Upper lobe of left lung (tissue), 6 donors: ENCODE data around the gene NRDE2. TPM values are rescaled to one million over a fixed set of nuclear protein-coding genes. Genes with fewer than 3 reads are reported as not detected.

Experiments used
- ATAC-seq, 2 donors: fragments of 200-7000 bp; cut with Tn5 transposase; one replicate each; pipeline ENCODE4 v1.9.1; 2022; ENCODE audit warnings: mild to moderate bottlenecking in 2 of 2, moderate library complexity in 2 of 2; ENCODE audit not compliant: low FRiP score in 2 of 2
- DNase-seq, 2 donors: peaks; one replicate each; pipeline ENCODE4 v3.0.0-alpha.2; 2019 to 2020
- H3K27ac ChIP-seq, 4 donors: fragments of 200-600 bp; sonication (generic); one replicate each; pipeline ENCODE4 v1.5.1; 2016 to 2019
- H3K27me3 ChIP-seq, 4 donors: fragments of 200-600 bp; sonication (generic); one replicate each; pipeline ENCODE4 v1.5.1; 2017 to 2019
- H3K36me3 ChIP-seq, 4 donors: fragments of 200-600 bp; sonication (generic); one replicate each; pipeline ENCODE4 v1.5.1; 2016 to 2019
- H3K4me1 ChIP-seq, 4 donors: fragments of 200-600 bp; sonication (generic); one replicate each; pipeline ENCODE4 v1.5.1; 2018 to 2019
- H3K4me3 ChIP-seq, 4 donors: fragments of 200-600 bp; sonication (generic); one replicate each; pipeline ENCODE4 v1.5.1; 2017 to 2019; ENCODE audit warnings: mild to moderate bottlenecking in 2 of 4, moderate library complexity in 1 of 4
- H3K9me3 ChIP-seq, 4 donors: fragments of 200-600 bp; sonication (generic); one replicate each; pipeline ENCODE4 v1.5.1; 2018 to 2019
- EP300 ChIP-seq, 4 donors: sonication (generic); formaldehyde crosslinking; IDR thresholded peaks; one replicate each; pipeline ENCODE4 v1.5.1; 2017; ENCODE audit warnings: antibody characterized with exemption in 4 of 4, control low read depth in 2 of 4
- POLR2A ChIP-seq, 4 donors: fragments of 450-650 bp; IDR thresholded peaks; one replicate each; pipeline ENCODE4 v1.5.1; 2016 to 2017; ENCODE audit warnings: antibody characterized with exemption in 4 of 4, mild to moderate bottlenecking in 2 of 4
- POLR2AphosphoS5 ChIP-seq, 2 donors: sonication (generic); formaldehyde crosslinking; IDR thresholded peaks; one replicate each; pipeline ENCODE4 v1.5.1; 2017; ENCODE audit warnings: antibody characterized with exemption in 2 of 2
- WGBS, 2 donors: methylation state at CpG; one replicate each; pipeline ENCODE4 v1.1.5; 2017 to 2018; 5-methylcytosine and 5-hydroxymethylcytosine counted together
- total RNA-seq, 6 donors: library from RNA; depleted of rRNA in 4 of 6; stranded (reverse); fragments of >200 nt in 4 of 6; gene quantifications; one replicate each; pipeline versions ENCODE4 v1.1.0 to v1.2.1, GENCODE V29; 2016 to 2021
- TF ChIP-seq, protein P1 (sequence below), 6 experiments: fragments of 450-650 bp in 4 of 6; fragments of 200-600 bp in 2 of 6; sonication (generic) in 2 of 6; IDR thresholded peaks; one replicate each; pipeline ENCODE4 v1.5.1; 2016 to 2019; ENCODE audit warnings: antibody characterized with exemption in 6 of 6
- donor health status: DM: no; HTN: no; CAD: no; lungs with moderate emphysema.
- donor health status: DM: no; HTN: yes; CAD: no; lungs with severe emphysema.

The NRDE2 gene
- total RNA-seq, 6 donors from 2014 or later: 12.0 to 51.3 (median 20.3) TPM

DNA sequence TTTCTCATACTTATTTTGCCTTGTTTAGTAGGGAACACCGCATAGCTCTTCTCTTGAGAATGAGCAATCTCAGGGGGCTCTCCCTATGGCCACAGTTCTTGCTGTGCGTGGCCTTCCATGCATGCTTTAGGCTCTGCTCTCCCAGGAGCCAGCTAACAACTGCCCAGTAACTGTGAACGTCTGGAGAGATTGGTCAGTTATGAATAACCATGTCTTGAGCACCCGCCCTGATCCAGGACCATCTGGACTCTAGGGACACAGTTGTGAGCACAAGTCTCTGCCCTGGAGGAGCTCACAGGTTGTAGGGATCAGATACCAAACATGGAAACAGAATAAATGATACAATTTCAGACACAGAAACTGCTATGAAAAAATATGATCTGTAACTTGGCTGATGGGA, 63.3 kb downstream of the NRDE2 start:
- TF ChIP-seq EP300 (IDR thresholded peaks at IDR 0.05): no peak
- TF ChIP-seq POLR2A (IDR thresholded peaks at IDR 0.05): no peak
- TF ChIP-seq POLR2AphosphoS5 (IDR thresholded peaks at IDR 0.05): no peak
- TF ChIP-seq, protein P1, sequence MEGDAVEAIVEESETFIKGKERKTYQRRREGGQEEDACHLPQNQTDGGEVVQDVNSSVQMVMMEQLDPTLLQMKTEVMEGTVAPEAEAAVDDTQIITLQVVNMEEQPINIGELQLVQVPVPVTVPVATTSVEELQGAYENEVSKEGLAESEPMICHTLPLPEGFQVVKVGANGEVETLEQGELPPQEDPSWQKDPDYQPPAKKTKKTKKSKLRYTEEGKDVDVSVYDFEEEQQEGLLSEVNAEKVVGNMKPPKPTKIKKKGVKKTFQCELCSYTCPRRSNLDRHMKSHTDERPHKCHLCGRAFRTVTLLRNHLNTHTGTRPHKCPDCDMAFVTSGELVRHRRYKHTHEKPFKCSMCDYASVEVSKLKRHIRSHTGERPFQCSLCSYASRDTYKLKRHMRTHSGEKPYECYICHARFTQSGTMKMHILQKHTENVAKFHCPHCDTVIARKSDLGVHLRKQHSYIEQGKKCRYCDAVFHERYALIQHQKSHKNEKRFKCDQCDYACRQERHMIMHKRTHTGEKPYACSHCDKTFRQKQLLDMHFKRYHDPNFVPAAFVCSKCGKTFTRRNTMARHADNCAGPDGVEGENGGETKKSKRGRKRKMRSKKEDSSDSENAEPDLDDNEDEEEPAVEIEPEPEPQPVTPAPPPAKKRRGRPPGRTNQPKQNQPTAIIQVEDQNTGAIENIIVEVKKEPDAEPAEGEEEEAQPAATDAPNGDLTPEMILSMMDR (IDR thresholded peaks at IDR 0.05): no peak
- ATAC-seq (no peak), DNase-seq (no peak)
- no peaks in the 10 kb centered on the region for H3K4me1 ChIP-seq
- H3K9me3 ChIP-seq: no peaks in the 10 kb centered on the region
- H3K4me3 ChIP-seq: no peak overlapping the region
- 80 to 90% methylated on average over 4 of the region's 4 CpGs for WGBS, 2 donors
- peaks cover 45 to 98% (median 85%) of the 10 kb centered on the region in 4 donors for H3K36me3 ChIP-seq
- no peaks in the 10 kb centered on the region for H3K27me3 ChIP-seq
- no peak overlapping the region for H3K27ac ChIP-seq

DNA sequence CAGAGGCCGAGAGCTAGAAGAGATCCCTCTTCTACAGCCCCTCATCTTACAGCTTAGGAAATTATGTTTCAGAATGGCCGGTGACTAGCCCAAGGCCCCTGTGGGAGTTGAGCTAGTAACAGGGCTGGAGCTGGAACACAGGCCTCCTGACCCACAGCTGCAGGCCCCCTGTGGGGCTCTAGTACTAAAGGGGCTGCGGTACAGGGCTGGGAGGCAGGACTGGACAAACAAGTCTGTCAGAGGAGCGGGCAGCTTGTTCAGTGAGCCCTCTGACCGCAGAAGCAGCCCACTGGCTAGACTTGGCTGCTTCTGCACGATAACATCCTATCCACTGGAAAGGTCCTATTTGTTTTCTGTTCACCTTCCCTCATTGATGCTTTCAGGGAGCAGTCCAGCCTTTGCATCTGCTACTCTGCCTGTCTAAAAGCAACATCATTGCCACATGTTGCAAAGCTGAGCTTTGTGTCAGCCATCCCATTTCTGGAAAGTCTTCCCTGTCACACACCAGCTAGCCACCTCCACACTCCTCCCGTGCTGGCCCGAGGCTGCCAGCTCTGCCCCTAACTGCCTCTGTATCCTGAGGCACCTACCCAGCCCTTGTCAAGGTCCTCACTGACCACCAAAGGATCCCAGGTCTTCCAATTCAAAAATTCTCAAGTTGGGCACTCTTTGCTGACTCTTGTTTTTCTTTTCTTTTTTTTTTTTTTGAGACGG, 65.1 kb downstream of the NRDE2 start:
- ATAC-seq: no peak

DNA sequence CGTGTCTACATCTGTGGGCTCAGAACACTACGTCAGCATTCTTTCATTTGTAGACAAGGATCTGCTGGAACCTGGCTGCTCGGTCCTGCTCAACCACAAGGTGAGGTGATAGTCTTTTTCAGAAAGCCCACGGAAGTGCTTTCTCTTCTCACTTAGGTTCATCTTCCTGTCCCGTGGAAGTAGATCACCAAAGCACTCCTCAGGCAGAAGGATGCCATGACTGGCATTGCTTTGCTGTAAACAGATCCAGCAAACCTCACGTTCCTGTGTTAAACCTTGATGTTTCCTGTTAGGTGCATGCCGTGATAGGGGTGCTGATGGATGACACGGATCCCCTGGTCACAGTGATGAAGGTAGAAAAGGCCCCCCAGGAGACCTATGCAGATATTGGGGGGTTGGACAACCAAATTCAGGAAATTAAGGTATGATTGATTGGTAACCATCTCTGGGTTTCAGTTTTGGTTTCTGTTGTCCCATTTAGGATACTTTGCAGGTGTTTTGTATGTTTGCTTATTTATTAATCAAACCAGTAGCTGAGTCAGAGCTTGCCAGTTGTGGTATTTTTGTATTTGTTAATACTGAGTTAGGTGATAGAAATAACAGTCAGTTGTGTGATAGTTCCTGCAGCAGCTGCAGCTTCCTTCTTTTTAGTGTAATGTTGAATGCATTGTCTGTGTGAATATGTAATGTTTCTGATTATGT, 67.8 kb downstream of the NRDE2 start:
- Histone ChIP-seq H3K36me3 (peaks cover 45 to 87% (median 74%) of the 10 kb centered on the region in 4 donors), H3K4me1 (no peaks in the 10 kb centered on the region), H3K9me3 (no peaks in the 10 kb centered on the region), H3K27me3 (no peaks in the 10 kb centered on the region), H3K27ac (no peak overlapping the region), H3K4me3 (no peak overlapping the region)
- WGBS, 2 donors: 75 to 77% methylated on average over 8 of the region's 8 CpGs
- DNase-seq (no peak), ATAC-seq (no peak)
- TF ChIP-seq, protein P1 (IDR thresholded peaks at IDR 0.05): no peak
- no peak for TF ChIP-seq POLR2AphosphoS5 (IDR thresholded peaks at IDR 0.05)

More for the DNA sequence above, 65.1 kb downstream of the NRDE2 start:
- H3K36me3 ChIP-seq: peaks cover 47 to 96% (median 77%) of the 10 kb centered on the region in 4 donors
- no peak overlapping the region for H3K4me3 ChIP-seq
- TF ChIP-seq POLR2AphosphoS5 (IDR thresholded peaks at IDR 0.05) (no peak), EP300 (IDR thresholded peaks at IDR 0.05) (no peak), POLR2A (IDR thresholded peaks at IDR 0.05) (no peak)
- TF ChIP-seq, protein P1 (IDR thresholded peaks at IDR 0.05): no peak
- H3K4me1 ChIP-seq: no peaks in the 10 kb centered on the region
- H3K9me3 ChIP-seq: no peaks in the 10 kb centered on the region
- no peak overlapping the region for H3K27ac ChIP-seq
- no peaks in the 10 kb centered on the region for H3K27me3 ChIP-seq
- no peak for DNase-seq
- 86 to 91% methylated on average over 6 to 9 of the region's 9 CpGs for WGBS, 2 donors

DNA sequence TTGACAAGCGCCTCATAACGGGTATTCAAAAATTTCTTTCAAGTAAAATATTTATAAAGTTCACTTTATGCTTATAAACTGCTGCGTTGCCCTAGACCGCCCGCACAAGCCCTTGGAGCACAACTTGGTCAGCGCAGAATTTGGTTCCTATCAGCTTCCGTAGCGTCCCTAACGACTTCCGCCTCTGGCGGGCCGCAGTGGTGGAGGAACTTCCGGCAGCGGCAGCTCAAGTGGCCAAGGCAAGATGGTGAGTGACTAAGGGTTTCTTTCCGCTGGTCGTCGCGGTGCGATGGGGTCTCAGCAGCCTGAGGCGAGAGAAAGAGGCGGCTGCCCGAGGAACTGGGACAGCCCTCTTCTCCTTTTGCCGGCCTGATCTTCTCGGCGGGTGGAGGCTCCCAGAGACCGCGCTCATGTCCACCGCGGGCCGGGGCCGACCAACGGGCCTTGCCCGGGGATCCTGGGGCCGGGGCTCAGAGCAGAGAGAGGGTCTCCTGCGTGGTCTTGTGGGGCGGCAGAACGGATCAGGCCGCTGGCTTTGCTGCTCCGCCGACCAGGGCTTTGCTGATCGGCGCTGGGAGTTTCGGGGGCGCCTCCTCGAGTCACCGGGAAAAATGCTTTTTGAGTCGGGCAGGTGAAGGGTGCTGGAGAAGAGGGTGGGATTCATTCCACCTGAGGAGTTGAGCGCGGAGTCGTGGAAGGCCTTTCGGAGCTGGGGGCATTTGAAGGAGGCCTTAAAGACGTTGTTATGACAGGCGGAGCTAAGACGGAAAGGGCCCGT, 75.2 kb downstream of the NRDE2 start, which contains the start of gene PSMC1:
TSS of gene PSMC1 (plus strand) at position 200 of the 778 bp plus-strand sequence. CDS start at position 245, 45 bp downstream.
- peak in 2 of 4 donors; percentile 57 to 66 for TF ChIP-seq POLR2A (IDR thresholded peaks at IDR 0.05)
- TF ChIP-seq EP300 (IDR thresholded peaks at IDR 0.05): peak in 1 of 4 donors; percentile 71
- TF ChIP-seq POLR2AphosphoS5 (IDR thresholded peaks at IDR 0.05): peak; percentile 93 to 97
- TF ChIP-seq, protein P1 (IDR thresholded peaks at IDR 0.05): peak in 3 of 6 experiments; percentile 11 to 18 (median 15)
- ATAC-seq: peak; percentile 95 to 99

More for the DNA sequence above, 75.2 kb downstream of the NRDE2 start, which contains the start of gene PSMC1:
- Histone ChIP-seq H3K27ac (peak within 1 kb of the TSS; percentile 78 to 92 (median 87)), H3K36me3 (peaks cover 14 to 22% (median 19%) of the 10 kb centered on the region in 4 donors), H3K4me3 (peak within 1 kb of the TSS; percentile 66 to 97 (median 85)), H3K9me3 (no peaks in the 10 kb centered on the region), H3K27me3 (no peaks in the 10 kb centered on the region), H3K4me1 (peaks cover 12 to 17% (median 15%) of the 10 kb centered on the region in 4 donors)
- DNase-seq: peak; percentile 90 to 93
- 0 to 1% methylated on average over 22 to 55 of the region's 55 CpGs for WGBS, 2 donors
